ENCODE measurements around the gene TXNRD1.

Gene TXNRD1

GRCh38 chr12:104372061-104372720, 156.6 kb downstream of the TXNRD1 start:
- Histone ChIP-seq H3K27me3 (ENCODE audit: insufficient read depth, poor library complexity, severe bottlenecking) (no peaks in the 10 kb centered on the region), H3K4me3 (replicated peaks; ENCODE audit: insufficient read depth, low read length) (no peak overlapping the region), H3K27ac (replicated peaks) (no peak overlapping the region)
- DNase-seq (ENCODE audit: low read depth in 1 of 2, low spot score in 1 of 2) = peak in 1 of 2 experiments; percentile 41
- TF ChIP-seq SPI1 (IDR thresholded peaks at IDR 0.05; ENCODE audit: borderline replicate concordance, low read depth) (peak; percentile 8; the same call in 1 of the 2 replicates), CTCF (IDR thresholded peaks at IDR 0.05; ENCODE audit: insufficient read depth, low read length) (no peak)

GRCh38 chr12:104372721-104373335, 157.2 kb downstream of the TXNRD1 start:
- no peak for DNase-seq (ENCODE audit: low read depth in 1 of 2, low spot score in 1 of 2)
- Histone ChIP-seq H3K27me3 (ENCODE audit: insufficient read depth, poor library complexity, severe bottlenecking) (no peaks in the 10 kb centered on the region), H3K4me3 (replicated peaks; ENCODE audit: insufficient read depth, low read length) (no peak overlapping the region), H3K27ac (replicated peaks) (no peak overlapping the region)
- TF ChIP-seq CTCF (IDR thresholded peaks at IDR 0.05; ENCODE audit: insufficient read depth, low read length) (no peak), SPI1 (IDR thresholded peaks at IDR 0.05; ENCODE audit: borderline replicate concordance, low read depth) (no peak), POLR2AphosphoS5 (IDR thresholded peaks at IDR 0.05; ENCODE audit: low read depth) (no peak), GABPA (IDR thresholded peaks at IDR 0.05; ENCODE audit: low read depth) (no peak), REST (IDR thresholded peaks at IDR 0.05; ENCODE audit: insufficient replicate concordance, low read depth) (no peak)

GRCh38 chr12:104374071-104374470, 158.5 kb downstream of the TXNRD1 start:
- no peak for DNase-seq (ENCODE audit: low read depth in 1 of 2, low spot score in 1 of 2)

More at GRCh38 chr12:104374071-104374470, 158.5 kb downstream of the TXNRD1 start:
- TF ChIP-seq CTCF (IDR thresholded peaks at IDR 0.05; ENCODE audit: insufficient read depth, low read length) = no peak
- TF ChIP-seq POLR2AphosphoS5 (IDR thresholded peaks at IDR 0.05; ENCODE audit: low read depth) = no peak
- no peak for TF ChIP-seq GABPA (IDR thresholded peaks at IDR 0.05; ENCODE audit: low read depth)
- no peak for TF ChIP-seq SPI1 (IDR thresholded peaks at IDR 0.05; ENCODE audit: borderline replicate concordance, low read depth)
- no peak for TF ChIP-seq REST (IDR thresholded peaks at IDR 0.05; ENCODE audit: insufficient replicate concordance, low read depth)
- no peak overlapping the region for H3K4me3 ChIP-seq (replicated peaks; ENCODE audit: insufficient read depth, low read length)
- H3K27me3 ChIP-seq (ENCODE audit: insufficient read depth, poor library complexity, severe bottlenecking) = no peaks in the 10 kb centered on the region
- no peak overlapping the region for H3K27ac ChIP-seq (replicated peaks)

Data from HL-60 (cell line).